Keratinocyte (primary cell): Measurements from ENCODE around the gene TMEM208. TPM values are rescaled to one million over a fixed set of nuclear protein-coding genes. Genes with fewer than 3 reads are reported as not detected.

Experiments
- DNase-seq: peaks from one replicate; pipeline ENCODE4 v3.0.0-alpha.2; 2011; ENCODE audit warnings: low read depth, missing footprints, low spot score
- FAIRE-seq: peaks from 2 replicates; lab custom pipeline; 2011; peaks lifted over from hg19 to GRCh38; lab: Jason Lieb, UNC
- H2AFZ ChIP-seq: 2 replicates; pipeline ENCODE4 v1.6.0; 2012; ENCODE audit warnings: low read length, control low read depth, inconsistent platforms; ENCODE audit not compliant: control insufficient read depth
- H3K27ac ChIP-seq: 2 replicates; pipeline ENCODE4 v1.5.1; 2011; ENCODE audit warnings: low read length; ENCODE audit not compliant: control insufficient read depth, insufficient read depth
- H3K27me3 ChIP-seq: 3 replicates; pipeline ENCODE4 v1.6.0; 2011; ENCODE audit warnings: low read length; ENCODE audit not compliant: control insufficient read depth, insufficient read depth; ENCODE audit errors: extremely low read depth
- H3K36me3 ChIP-seq, 2 experiments: 2 replicates in 1 of 2; 3 replicates in 1 of 2; pipeline ENCODE4 v1.5.1; 2011; ENCODE audit warnings: low read length in 2 of 2, mild to moderate bottlenecking in 1 of 2; ENCODE audit not compliant: control insufficient read depth in 2 of 2, insufficient read depth in 2 of 2; ENCODE audit errors: extremely low read depth in 1 of 2
- H3K4me1 ChIP-seq: 3 replicates; pipeline ENCODE4 v1.5.1; 2011; ENCODE audit warnings: low read length; ENCODE audit not compliant: control insufficient read depth, insufficient read depth; ENCODE audit errors: extremely low read depth
- H3K4me2 ChIP-seq: 3 replicates; pipeline ENCODE4 v1.6.0; 2011; ENCODE audit warnings: low read depth, low read length; ENCODE audit not compliant: control insufficient read depth, insufficient read depth; ENCODE audit errors: extremely low read depth
- H3K4me3 ChIP-seq, 3 experiments: fragments of 200-600 bp in 1 of 3; sonication (generic) in 1 of 3; 2 replicates in 2 of 3; 3 replicates in 1 of 3; pipeline ENCODE4 v1.5.1; 2011 to 2016; ENCODE audit warnings: low read length in 3 of 3, mild to moderate bottlenecking in 3 of 3, control low read depth in 2 of 3, inconsistent platforms in 1 of 3, low read depth in 1 of 3, mixed read lengths in 1 of 3, mixed run types in 1 of 3, moderate library complexity in 1 of 3; ENCODE audit not compliant: control insufficient read depth in 2 of 3, insufficient read depth in 2 of 3; ENCODE audit errors: extremely low read depth in 1 of 3
- H3K79me2 ChIP-seq: 2 replicates; pipeline ENCODE4 v1.6.0; 2012; ENCODE audit warnings: low read length; ENCODE audit not compliant: control insufficient read depth, insufficient read depth
- H3K9ac ChIP-seq: 3 replicates; pipeline ENCODE4 v1.6.0; 2011; ENCODE audit warnings: low read length; ENCODE audit not compliant: control insufficient read depth, insufficient read depth; ENCODE audit errors: extremely low read depth
- H3K9me1 ChIP-seq: 3 replicates; pipeline ENCODE4 v1.6.0; 2011; ENCODE audit warnings: low read length; ENCODE audit not compliant: control insufficient read depth, insufficient read depth; ENCODE audit errors: extremely low read depth
- H3K9me3 ChIP-seq: 2 replicates; pipeline ENCODE4 v1.5.1; 2012; ENCODE audit warnings: low read depth, low read length; ENCODE audit not compliant: control insufficient read depth
- H4K20me1 ChIP-seq: 3 replicates; pipeline ENCODE4 v1.6.0; 2011; ENCODE audit warnings: low read length; ENCODE audit not compliant: control insufficient read depth, insufficient read depth; ENCODE audit errors: extremely low read depth
- CTCF ChIP-seq, 3 experiments: IDR thresholded peaks in 1 of 3; conservative IDR thresholded peaks in 1 of 3; optimal IDR thresholded peaks in 1 of 3; 2 replicates in 2 of 3; 3 replicates in 1 of 3; pipeline versions ENCODE3 to v1.5.1; 2011; ENCODE audit warnings: low read length in 3 of 3, mild to moderate bottlenecking in 3 of 3, moderate library complexity in 2 of 3, control low read depth in 1 of 3, inconsistent platforms in 1 of 3; ENCODE audit not compliant: insufficient read depth in 2 of 3; ENCODE audit errors: extremely low read depth in 1 of 3
- EZH2 ChIP-seq: IDR thresholded peaks from one replicate; pipeline ENCODE4 v1.6.1; 2012; ENCODE audit warnings: inconsistent platforms, mild to moderate bottlenecking, low read length, moderate library complexity
- dilution Hi-C: fragments of 300-500 bp; cut with MboI; formaldehyde crosslinking; loops from one replicate; pipeline ENCODE4 v1.7.0; 2020; ENCODE audit warnings: low sequenced_read_pairs; ENCODE audit not compliant: extremely low pct_ligation_motif_present
- polyA plus RNA-seq, 5 experiments: library from polyadenylated mRNA; depleted of rRNA in 3 of 5; stranded (reverse) in 3 of 5; stranded (forward) in 1 of 5; unstranded in 1 of 5; fragments of >200 nt; gene quantifications; 1 replicate in 1 of 5; 2 replicates in 3 of 5; 3 replicates in 1 of 5; pipeline versions ENCODE4 v1.2.1 to v1.2.3, GENCODE V29; 2011 to 2012; ENCODE audit warnings: missing spikeins in 2 of 5, low read depth in 1 of 5, low replicate concordance in 1 of 5

Gene TMEM208
- polyA plus RNA-seq, 1 donor (not counting 4 experiments of a cell fraction or from before 2014, with no cell fraction given) = 44.9 TPM

GRCh38 chr16:67193536-67193935 is 33.4 kb upstream of the TMEM208 start:
- H3K27ac ChIP-seq = no peak overlapping the region
- peaks cover 24% of the 10 kb centered on the region for H3K4me1 ChIP-seq
- no peak overlapping the region for H2AFZ ChIP-seq
- no peaks in the 10 kb centered on the region for H3K27me3 ChIP-seq
- H4K20me1 ChIP-seq = peaks cover 4% of the 10 kb centered on the region
- no peak for DNase-seq
- H3K4me2 ChIP-seq = peak overlapping the region; percentile 82
- H3K36me3 ChIP-seq = peaks cover 27 to 48% of the 10 kb centered on the region in 2 experiments
- peaks cover 2% of the 10 kb centered on the region for H3K9me1 ChIP-seq
- peak overlapping the region; percentile 89 for H3K9ac ChIP-seq
- H3K4me3 ChIP-seq = peak overlapping the region; percentile 81 to 95 (median 85)
- no peak for TF ChIP-seq EZH2
- no peak for FAIRE-seq
- peaks cover 44% of the 10 kb centered on the region for H3K79me2 ChIP-seq
- no peaks in the 10 kb centered on the region for H3K9me3 ChIP-seq
- dilution Hi-C loops = no loop called here

GRCh38 chr16:67194260-67194659 is 32.7 kb upstream of the TMEM208 start:
- no peak overlapping the region for H3K4me2 ChIP-seq
- dilution Hi-C loops = no loop called here

More at GRCh38 chr16:67194260-67194659, 32.7 kb upstream of the TMEM208 start:
- TF ChIP-seq EZH2 (no peak), CTCF (optimal IDR thresholded peaks at IDR 0.05 in 1 of 3, IDR thresholded peaks at IDR 0.05 in 1 of 3, conservative IDR thresholded peaks at IDR 0.05 in 1 of 3; ENCODE audit: extremely low read depth in 1 of 3, insufficient read depth in 2 of 3, low read length in 3 of 3) (no peak)
- no peak for FAIRE-seq
- no peak overlapping the region for H3K4me3 ChIP-seq
- no peak for DNase-seq
- H3K9me3 ChIP-seq = no peaks in the 10 kb centered on the region
- H2AFZ ChIP-seq = no peak overlapping the region
- H3K9me1 ChIP-seq = peaks cover 2% of the 10 kb centered on the region
- peaks cover 4% of the 10 kb centered on the region for H4K20me1 ChIP-seq
- H3K36me3 ChIP-seq = peaks cover 27 to 48% of the 10 kb centered on the region in 2 experiments
- no peak overlapping the region for H3K9ac ChIP-seq
- no peak overlapping the region for H3K27ac ChIP-seq
- H3K27me3 ChIP-seq = no peaks in the 10 kb centered on the region
- peaks cover 44% of the 10 kb centered on the region for H3K79me2 ChIP-seq
- peaks cover 30% of the 10 kb centered on the region for H3K4me1 ChIP-seq
